Liver (tissue), 9 donors: ENCODE data around the gene PLEKHA7. TPM values are rescaled to one million over a fixed set of nuclear protein-coding genes. Genes with fewer than 3 reads are reported as not detected.

Experiments
- DNase-seq: peaks from one replicate; pipeline ENCODE4 v3.0.0-alpha.2; 2017; ENCODE audit warnings: low spot score
- H3K27ac ChIP-seq, 2 donors: one replicate each; pipeline ENCODE4 v1.7.0; 2013; ENCODE audit warnings: inconsistent platforms in 2 of 2, low read length in 2 of 2, control low read depth in 1 of 2, low read depth in 1 of 2, mild to moderate bottlenecking in 1 of 2
- H3K27me3 ChIP-seq, 4 donors: one replicate each; pipeline versions ENCODE4 v1.6.1 to v1.7.0; 2013; ENCODE audit warnings: low read length in 3 of 4, inconsistent platforms in 1 of 4, mild to moderate bottlenecking in 1 of 4, moderate library complexity in 1 of 4; ENCODE audit not compliant: control insufficient read depth in 4 of 4, insufficient read depth in 4 of 4
- H3K36me3 ChIP-seq, 4 donors: one replicate each; pipeline versions ENCODE4 v1.6.1 to v1.7.0; 2013; ENCODE audit warnings: low read length in 3 of 4, mild to moderate bottlenecking in 3 of 4, low read depth in 1 of 4, moderate library complexity in 1 of 4; ENCODE audit not compliant: control insufficient read depth in 4 of 4, insufficient read depth in 3 of 4
- H3K4me1 ChIP-seq, 4 donors: one replicate each; pipeline versions ENCODE4 v1.6.1 to v1.7.0; 2013; ENCODE audit warnings: low read length in 3 of 4, mild to moderate bottlenecking in 3 of 4, moderate library complexity in 1 of 4; ENCODE audit not compliant: control insufficient read depth in 4 of 4, insufficient read depth in 4 of 4
- H3K4me3 ChIP-seq, 3 donors: one replicate each; pipeline versions ENCODE4 v1.6.1 to v1.7.0; 2013; ENCODE audit warnings: low read length in 3 of 3, control low read depth in 1 of 3, low read depth in 1 of 3, mild to moderate bottlenecking in 1 of 3
- H3K9ac ChIP-seq, 2 donors: one replicate each; pipeline ENCODE4 v1.7.0; 2013; ENCODE audit warnings: low read length in 2 of 2, mild to moderate bottlenecking in 2 of 2, moderate library complexity in 2 of 2, control low read depth in 1 of 2, low read depth in 1 of 2
- H3K9me3 ChIP-seq, 4 donors: one replicate each; pipeline versions ENCODE4 v1.6.1 to v1.7.0; 2013; ENCODE audit warnings: low read length in 3 of 4; ENCODE audit not compliant: control insufficient read depth in 4 of 4
- EGR1 ChIP-seq, 2 donors: IDR thresholded peaks; 2 replicates each; pipeline ENCODE4 v1.6.1; 2016 to 2018; ENCODE audit warnings: antibody characterized with exemption in 2 of 2, low read depth in 2 of 2
- FOXA2 ChIP-seq: IDR thresholded peaks from 2 replicates; pipeline ENCODE4 v1.6.1; 2016; ENCODE audit warnings: antibody characterized with exemption
- GABPA ChIP-seq, 2 donors: IDR thresholded peaks in 1 of 2; conservative IDR thresholded peaks in 1 of 2; 2 replicates each; pipeline ENCODE4 v1.6.1; 2016; ENCODE audit warnings: antibody characterized with exemption in 2 of 2, mild to moderate bottlenecking in 1 of 2, moderate library complexity in 1 of 2
- HNF4A ChIP-seq, 2 donors: conservative IDR thresholded peaks; 2 replicates each; pipeline ENCODE4 v1.6.1; 2016; ENCODE audit warnings: antibody characterized with exemption in 2 of 2, mild to moderate bottlenecking in 2 of 2
- HNF4G ChIP-seq: IDR thresholded peaks from 2 replicates; pipeline ENCODE4 v1.6.1; 2016; ENCODE audit warnings: antibody characterized with exemption
- NR2F2 ChIP-seq: IDR thresholded peaks from 2 replicates; pipeline ENCODE4 v1.6.1; 2016; ENCODE audit warnings: antibody characterized with exemption
- RAD21 ChIP-seq, 2 donors: IDR thresholded peaks; 2 replicates each; pipeline ENCODE4 v1.6.1; 2016; ENCODE audit warnings: antibody characterized with exemption in 2 of 2, mild to moderate bottlenecking in 2 of 2
- RXRA ChIP-seq, 2 donors: IDR thresholded peaks; 2 replicates each; pipeline ENCODE4 v1.6.1; 2017 to 2018; ENCODE audit warnings: antibody characterized with exemption in 2 of 2, mild to moderate bottlenecking in 1 of 2
- SP1 ChIP-seq: IDR thresholded peaks from 2 replicates; pipeline ENCODE4 v1.6.1; 2018; ENCODE audit warnings: antibody characterized with exemption, mild to moderate bottlenecking
- TAF1 ChIP-seq: conservative IDR thresholded peaks from 2 replicates; pipeline ENCODE4 v1.6.1; 2016; ENCODE audit warnings: antibody characterized with exemption, mild to moderate bottlenecking
- YY1 ChIP-seq: IDR thresholded peaks from 2 replicates; pipeline ENCODE4 v1.6.1; 2016; ENCODE audit warnings: antibody characterized with exemption, mild to moderate bottlenecking
- WGBS: extraction: QIAGEN DNeasy Blood & Tissue Kit; methylation state at CpG from one replicate; pipeline ENCODE4 v1.1.7; 2013; 5-methylcytosine and 5-hydroxymethylcytosine counted together
- polyA plus RNA-seq, 2 donors: library from polyadenylated mRNA; stranded (reverse) in 1 of 2; unstranded in 1 of 2; fragments of 200-250 nt in 1 of 2; fragments of >200 nt in 1 of 2; fragmentation: Nextera tagmentation in 1 of 2; extraction: Ambion mirVana in 1 of 2; gene quantifications; one replicate each; pipeline versions ENCODE4 v1.2.1 to v1.2.3, GENCODE V29; 2013 to 2015
- total RNA-seq, 2 donors: library from RNA; depleted of rRNA; stranded (reverse); fragments of >200 nt; gene quantifications; one replicate each; pipeline ENCODE4 v1.2.3, GENCODE V29; 2014
- TF ChIP-seq, protein P1 (sequence below): fragments of 150-350 bp; IDR thresholded peaks from 2 replicates; pipeline ENCODE4 v1.5.1; 2017; ENCODE audit warnings: improper control_type of control experiment, low read depth, low read length; ENCODE audit not compliant: missing input control
- TF ChIP-seq, protein P2 (sequence below): IDR thresholded peaks from 2 replicates; pipeline ENCODE4 v1.6.1; 2016; ENCODE audit warnings: antibody characterized with exemption, mild to moderate bottlenecking
- TF ChIP-seq, protein P3 (sequence below): IDR thresholded peaks from 2 replicates; pipeline ENCODE4 v1.6.1; 2016; ENCODE audit warnings: antibody characterized with exemption
- TF ChIP-seq, protein P4 (sequence below): IDR thresholded peaks from 2 replicates; pipeline ENCODE4 v1.6.1; 2016; ENCODE audit warnings: antibody characterized with exemption
- donor health status: healthy.
- donor health status: healthy.
- donor health status: healthy.
- donor health status: healthy.
- donor health status: healthy.

Gene PLEKHA7
- total and polyA plus RNA-seq, 4 donors = 6.1 to 28.8 (median 8.5) TPM

DNA sequence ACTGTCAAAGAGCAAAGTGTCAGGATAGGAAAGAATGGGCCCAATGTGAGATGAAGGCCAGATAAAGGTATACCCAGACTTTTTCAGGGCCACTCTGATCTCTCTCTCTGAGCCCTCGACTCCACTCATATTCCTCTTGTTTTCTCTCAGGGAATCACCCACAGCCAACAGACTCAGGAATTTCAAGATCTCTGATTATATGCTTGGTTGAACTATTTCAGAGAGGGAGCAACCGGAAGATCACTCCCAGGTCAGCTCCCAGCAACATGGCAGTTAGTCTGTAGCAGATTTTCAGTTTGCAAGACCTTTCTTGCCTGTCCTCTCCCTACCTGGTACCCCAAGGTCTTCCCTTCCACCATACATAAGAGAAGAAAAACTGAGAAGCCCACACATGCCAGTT lies 173.3 kb downstream of the PLEKHA7 start:
- Histone ChIP-seq H3K27ac (no peak overlapping the region), H3K27me3 (no peaks in the 10 kb centered on the region), H3K9me3 (no peaks in the 10 kb centered on the region), H3K36me3 (peaks cover under 1 to 26% (median 14%) of the 10 kb centered on the region in 4 donors), H3K4me1 (peaks cover 0 to 9% (median 5%) of the 10 kb centered on the region in 4 donors), H3K4me3 (no peak overlapping the region), H3K9ac (no peak overlapping the region)
- no peak for DNase-seq
- 94% methylated on average over 2 of the region's 2 CpGs for WGBS
- TF ChIP-seq NR2F2 = no peak
- no peak for TF ChIP-seq RXRA (IDR thresholded peaks at IDR 0.05)
- no peak for TF ChIP-seq HNF4A (conservative IDR thresholded peaks at IDR 0.05)
- no peak for TF ChIP-seq TAF1

DNA sequence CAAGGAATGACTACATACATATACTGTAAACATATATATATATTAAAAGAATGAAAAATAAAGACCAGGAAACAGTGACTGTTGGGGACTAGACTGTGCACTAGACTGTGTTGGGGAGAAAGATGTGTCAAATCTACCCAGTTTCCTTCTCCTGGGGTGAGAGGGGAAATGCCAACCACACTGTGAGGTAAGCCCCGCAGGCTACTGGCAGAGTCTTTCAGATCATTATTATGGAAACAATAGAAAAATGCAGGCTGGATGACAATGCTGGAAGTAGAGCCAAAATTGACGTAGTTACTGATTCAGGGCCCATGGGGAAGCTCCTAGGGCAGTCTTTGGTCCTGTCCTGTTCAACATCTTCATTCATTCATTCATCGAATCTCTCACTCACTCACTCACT lies 174.4 kb downstream of the PLEKHA7 start:
- no peaks in the 10 kb centered on the region for H3K27me3 ChIP-seq
- H3K9me3 ChIP-seq = no peaks in the 10 kb centered on the region
- no peak overlapping the region for H3K27ac ChIP-seq
- peaks cover 0 to 9% (median 5%) of the 10 kb centered on the region in 4 donors for H3K4me1 ChIP-seq
- 91% methylated on average over 3 of the region's 3 CpGs for WGBS
- H3K36me3 ChIP-seq = peaks cover 0 to 29% (median 15%) of the 10 kb centered on the region in 4 donors
- no peak overlapping the region for H3K4me3 ChIP-seq
- no peak overlapping the region for H3K9ac ChIP-seq
- TF ChIP-seq RAD21 (IDR thresholded peaks at IDR 0.05) (no peak), SP1 (no peak), RXRA (IDR thresholded peaks at IDR 0.05) (no peak), FOXA2 (no peak), YY1 (no peak), TAF1 (no peak), EGR1 (IDR thresholded peaks at IDR 0.05; ENCODE audit: low read depth in 2 of 2) (no peak), HNF4G (no peak), GABPA (IDR thresholded peaks at IDR 0.05 in 1 of 2, conservative IDR thresholded peaks at IDR 0.05 in 1 of 2) (no peak), HNF4A (conservative IDR thresholded peaks at IDR 0.05) (no peak), NR2F2 (no peak)
- TF ChIP-seq, protein P1, sequence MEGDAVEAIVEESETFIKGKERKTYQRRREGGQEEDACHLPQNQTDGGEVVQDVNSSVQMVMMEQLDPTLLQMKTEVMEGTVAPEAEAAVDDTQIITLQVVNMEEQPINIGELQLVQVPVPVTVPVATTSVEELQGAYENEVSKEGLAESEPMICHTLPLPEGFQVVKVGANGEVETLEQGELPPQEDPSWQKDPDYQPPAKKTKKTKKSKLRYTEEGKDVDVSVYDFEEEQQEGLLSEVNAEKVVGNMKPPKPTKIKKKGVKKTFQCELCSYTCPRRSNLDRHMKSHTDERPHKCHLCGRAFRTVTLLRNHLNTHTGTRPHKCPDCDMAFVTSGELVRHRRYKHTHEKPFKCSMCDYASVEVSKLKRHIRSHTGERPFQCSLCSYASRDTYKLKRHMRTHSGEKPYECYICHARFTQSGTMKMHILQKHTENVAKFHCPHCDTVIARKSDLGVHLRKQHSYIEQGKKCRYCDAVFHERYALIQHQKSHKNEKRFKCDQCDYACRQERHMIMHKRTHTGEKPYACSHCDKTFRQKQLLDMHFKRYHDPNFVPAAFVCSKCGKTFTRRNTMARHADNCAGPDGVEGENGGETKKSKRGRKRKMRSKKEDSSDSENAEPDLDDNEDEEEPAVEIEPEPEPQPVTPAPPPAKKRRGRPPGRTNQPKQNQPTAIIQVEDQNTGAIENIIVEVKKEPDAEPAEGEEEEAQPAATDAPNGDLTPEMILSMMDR = no peak
- TF ChIP-seq, protein P2, sequence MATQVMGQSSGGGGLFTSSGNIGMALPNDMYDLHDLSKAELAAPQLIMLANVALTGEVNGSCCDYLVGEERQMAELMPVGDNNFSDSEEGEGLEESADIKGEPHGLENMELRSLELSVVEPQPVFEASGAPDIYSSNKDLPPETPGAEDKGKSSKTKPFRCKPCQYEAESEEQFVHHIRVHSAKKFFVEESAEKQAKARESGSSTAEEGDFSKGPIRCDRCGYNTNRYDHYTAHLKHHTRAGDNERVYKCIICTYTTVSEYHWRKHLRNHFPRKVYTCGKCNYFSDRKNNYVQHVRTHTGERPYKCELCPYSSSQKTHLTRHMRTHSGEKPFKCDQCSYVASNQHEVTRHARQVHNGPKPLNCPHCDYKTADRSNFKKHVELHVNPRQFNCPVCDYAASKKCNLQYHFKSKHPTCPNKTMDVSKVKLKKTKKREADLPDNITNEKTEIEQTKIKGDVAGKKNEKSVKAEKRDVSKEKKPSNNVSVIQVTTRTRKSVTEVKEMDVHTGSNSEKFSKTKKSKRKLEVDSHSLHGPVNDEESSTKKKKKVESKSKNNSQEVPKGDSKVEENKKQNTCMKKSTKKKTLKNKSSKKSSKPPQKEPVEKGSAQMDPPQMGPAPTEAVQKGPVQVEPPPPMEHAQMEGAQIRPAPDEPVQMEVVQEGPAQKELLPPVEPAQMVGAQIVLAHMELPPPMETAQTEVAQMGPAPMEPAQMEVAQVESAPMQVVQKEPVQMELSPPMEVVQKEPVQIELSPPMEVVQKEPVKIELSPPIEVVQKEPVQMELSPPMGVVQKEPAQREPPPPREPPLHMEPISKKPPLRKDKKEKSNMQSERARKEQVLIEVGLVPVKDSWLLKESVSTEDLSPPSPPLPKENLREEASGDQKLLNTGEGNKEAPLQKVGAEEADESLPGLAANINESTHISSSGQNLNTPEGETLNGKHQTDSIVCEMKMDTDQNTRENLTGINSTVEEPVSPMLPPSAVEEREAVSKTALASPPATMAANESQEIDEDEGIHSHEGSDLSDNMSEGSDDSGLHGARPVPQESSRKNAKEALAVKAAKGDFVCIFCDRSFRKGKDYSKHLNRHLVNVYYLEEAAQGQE = no peak
- TF ChIP-seq, protein P3, sequence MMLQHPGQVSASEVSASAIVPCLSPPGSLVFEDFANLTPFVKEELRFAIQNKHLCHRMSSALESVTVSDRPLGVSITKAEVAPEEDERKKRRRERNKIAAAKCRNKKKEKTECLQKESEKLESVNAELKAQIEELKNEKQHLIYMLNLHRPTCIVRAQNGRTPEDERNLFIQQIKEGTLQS = no peak
- TF ChIP-seq, protein P4, sequence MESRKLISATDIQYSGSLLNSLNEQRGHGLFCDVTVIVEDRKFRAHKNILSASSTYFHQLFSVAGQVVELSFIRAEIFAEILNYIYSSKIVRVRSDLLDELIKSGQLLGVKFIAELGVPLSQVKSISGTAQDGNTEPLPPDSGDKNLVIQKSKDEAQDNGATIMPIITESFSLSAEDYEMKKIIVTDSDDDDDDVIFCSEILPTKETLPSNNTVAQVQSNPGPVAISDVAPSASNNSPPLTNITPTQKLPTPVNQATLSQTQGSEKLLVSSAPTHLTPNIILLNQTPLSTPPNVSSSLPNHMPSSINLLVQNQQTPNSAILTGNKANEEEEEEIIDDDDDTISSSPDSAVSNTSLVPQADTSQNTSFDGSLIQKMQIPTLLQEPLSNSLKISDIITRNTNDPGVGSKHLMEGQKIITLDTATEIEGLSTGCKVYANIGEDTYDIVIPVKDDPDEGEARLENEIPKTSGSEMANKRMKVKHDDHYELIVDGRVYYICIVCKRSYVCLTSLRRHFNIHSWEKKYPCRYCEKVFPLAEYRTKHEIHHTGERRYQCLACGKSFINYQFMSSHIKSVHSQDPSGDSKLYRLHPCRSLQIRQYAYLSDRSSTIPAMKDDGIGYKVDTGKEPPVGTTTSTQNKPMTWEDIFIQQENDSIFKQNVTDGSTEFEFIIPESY = no peak
- no peak for DNase-seq
